ENCODE results near the gene CISD1. TPM values are rescaled to one million over a fixed set of nuclear protein-coding genes. Genes with fewer than 3 reads are reported as not detected.

Gene CISD1
- total and polyA plus RNA-seq, 9 of the 15 experiments (the other 6 are each of a cell fraction or from before 2014, with no cell fraction given), result 35.8 to 342 (median 118) TPM

DNA sequence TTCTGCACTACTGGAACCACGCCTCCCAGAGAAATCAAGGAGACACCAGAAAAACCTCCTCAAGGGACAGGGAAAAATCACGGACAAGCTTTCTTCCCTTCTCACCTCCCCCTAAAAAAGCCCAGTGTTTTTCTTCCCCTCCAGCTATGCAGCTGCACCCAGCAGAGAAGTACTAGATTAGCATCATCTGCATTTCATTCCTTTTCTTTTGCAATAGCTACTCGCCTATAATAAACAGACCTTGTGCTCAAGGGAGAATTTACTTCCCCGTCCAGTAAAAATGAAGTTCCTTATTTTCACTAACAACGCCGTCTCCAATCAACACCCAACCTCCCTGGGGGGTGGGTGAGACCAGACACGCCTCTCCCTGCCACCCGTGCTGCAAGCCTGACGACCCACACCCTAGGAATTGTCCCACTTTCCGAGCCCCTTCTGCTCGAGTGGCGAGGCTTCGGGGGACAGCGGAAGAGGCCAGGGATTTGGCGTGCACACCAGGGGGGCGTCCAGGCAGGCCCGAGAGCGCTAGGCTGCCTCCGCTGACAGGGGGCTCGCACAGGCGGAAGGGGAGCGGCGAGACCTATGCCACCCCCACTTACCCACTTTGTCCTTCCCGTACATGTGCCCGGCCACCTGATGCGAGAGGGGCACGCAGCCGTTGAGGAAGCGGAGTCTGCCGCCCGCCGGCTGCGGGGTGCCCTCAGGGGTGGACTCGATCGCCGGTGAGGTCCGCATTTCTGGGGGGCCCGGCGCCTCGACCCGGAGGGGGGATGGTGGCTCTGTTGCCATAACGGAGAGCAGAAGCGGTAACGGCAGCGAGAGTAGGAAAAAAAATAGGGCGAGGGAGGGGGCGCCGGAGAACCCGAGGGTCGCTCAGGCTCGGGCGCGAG is 1.9 kb upstream of the CISD1 start (continued):
- TF ChIP-seq, protein P1, sequence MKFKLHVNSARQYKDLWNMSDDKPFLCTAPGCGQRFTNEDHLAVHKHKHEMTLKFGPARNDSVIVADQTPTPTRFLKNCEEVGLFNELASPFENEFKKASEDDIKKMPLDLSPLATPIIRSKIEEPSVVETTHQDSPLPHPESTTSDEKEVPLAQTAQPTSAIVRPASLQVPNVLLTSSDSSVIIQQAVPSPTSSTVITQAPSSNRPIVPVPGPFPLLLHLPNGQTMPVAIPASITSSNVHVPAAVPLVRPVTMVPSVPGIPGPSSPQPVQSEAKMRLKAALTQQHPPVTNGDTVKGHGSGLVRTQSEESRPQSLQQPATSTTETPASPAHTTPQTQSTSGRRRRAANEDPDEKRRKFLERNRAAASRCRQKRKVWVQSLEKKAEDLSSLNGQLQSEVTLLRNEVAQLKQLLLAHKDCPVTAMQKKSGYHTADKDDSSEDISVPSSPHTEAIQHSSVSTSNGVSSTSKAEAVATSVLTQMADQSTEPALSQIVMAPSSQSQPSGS (CRISPR knock-in tag; IDR thresholded peaks at IDR 0.05), result no peak
- TF ChIP-seq, protein P2, sequence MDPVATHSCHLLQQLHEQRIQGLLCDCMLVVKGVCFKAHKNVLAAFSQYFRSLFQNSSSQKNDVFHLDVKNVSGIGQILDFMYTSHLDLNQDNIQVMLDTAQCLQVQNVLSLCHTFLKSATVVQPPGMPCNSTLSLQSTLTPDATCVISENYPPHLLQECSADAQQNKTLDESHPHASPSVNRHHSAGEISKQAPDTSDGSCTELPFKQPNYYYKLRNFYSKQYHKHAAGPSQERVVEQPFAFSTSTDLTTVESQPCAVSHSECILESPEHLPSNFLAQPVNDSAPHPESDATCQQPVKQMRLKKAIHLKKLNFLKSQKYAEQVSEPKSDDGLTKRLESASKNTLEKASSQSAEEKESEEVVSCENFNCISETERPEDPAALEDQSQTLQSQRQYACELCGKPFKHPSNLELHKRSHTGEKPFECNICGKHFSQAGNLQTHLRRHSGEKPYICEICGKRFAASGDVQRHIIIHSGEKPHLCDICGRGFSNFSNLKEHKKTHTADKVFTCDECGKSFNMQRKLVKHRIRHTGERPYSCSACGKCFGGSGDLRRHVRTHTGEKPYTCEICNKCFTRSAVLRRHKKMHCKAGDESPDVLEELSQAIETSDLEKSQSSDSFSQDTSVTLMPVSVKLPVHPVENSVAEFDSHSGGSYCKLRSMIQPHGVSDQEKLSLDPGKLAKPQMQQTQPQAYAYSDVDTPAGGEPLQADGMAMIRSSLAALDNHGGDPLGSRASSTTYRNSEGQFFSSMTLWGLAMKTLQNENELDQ (CRISPR knock-in tag; IDR thresholded peaks at IDR 0.05; ENCODE audit: borderline replicate concordance), result no peak
- no peak for TF ChIP-seq PYGO2 (tag; IDR thresholded peaks at IDR 0.05)
- no peak for TF ChIP-seq ZNF76 (CRISPR knock-in tag; IDR thresholded peaks at IDR 0.05; ENCODE audit: borderline replicate concordance)
- TF ChIP-seq GABPA (tag; conservative IDR thresholded peaks at IDR 0.05; ENCODE audit: low read depth), result no peak
- TF ChIP-seq SMAD1 (IDR thresholded peaks at IDR 0.05; ENCODE audit: low read depth, low read length, partially characterized antibody), result no peak
- TF ChIP-seq, protein P3, sequence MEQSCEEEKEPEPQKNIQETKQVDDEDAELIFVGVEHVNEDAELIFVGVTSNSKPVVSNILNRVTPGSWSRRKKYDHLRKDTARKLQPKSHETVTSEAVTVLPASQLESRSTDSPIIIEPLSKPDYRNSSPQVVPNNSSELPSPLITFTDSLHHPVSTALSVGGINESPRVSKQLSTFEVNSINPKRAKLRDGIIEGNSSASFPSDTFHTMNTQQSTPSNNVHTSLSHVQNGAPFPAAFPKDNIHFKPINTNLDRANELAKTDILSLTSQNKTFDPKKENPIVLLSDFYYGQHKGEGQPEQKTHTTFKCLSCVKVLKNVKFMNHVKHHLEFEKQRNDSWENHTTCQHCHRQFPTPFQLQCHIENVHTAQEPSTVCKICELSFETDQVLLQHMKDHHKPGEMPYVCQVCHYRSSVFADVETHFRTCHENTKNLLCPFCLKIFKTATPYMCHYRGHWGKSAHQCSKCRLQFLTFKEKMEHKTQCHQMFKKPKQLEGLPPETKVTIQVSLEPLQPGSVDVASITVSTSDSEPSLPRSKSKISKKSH (CRISPR knock-in tag; IDR thresholded peaks at IDR 0.05), result no peak
- no peak for TF ChIP-seq ZFPM2 (CRISPR knock-in tag; IDR thresholded peaks at IDR 0.05)
- TF ChIP-seq, protein P4, sequence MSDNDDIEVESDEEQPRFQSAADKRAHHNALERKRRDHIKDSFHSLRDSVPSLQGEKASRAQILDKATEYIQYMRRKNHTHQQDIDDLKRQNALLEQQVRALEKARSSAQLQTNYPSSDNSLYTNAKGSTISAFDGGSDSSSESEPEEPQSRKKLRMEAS (CRISPR knock-in tag; IDR thresholded peaks at IDR 0.05), result peak; percentile 78
- no peak for TF ChIP-seq CC2D1A (IDR thresholded peaks at IDR 0.05)
- peak; percentile 80 to 88 for TF ChIP-seq KDM1A (IDR thresholded peaks at IDR 0.05)
- TF ChIP-seq MTA1 (IDR thresholded peaks at IDR 0.05; ENCODE audit: borderline replicate concordance), result peak; percentile 12; the same call in 1 of the 2 replicates
- no peak for TF ChIP-seq ARID2 (IDR thresholded peaks at IDR 0.05)
- TF ChIP-seq HDAC1 (IDR thresholded peaks at IDR 0.05), result peak in 1 of 2 experiments; percentile 6; a peak in 1 of 4 replicates
- no peak for TF ChIP-seq ZNF324 (CRISPR knock-in tag; IDR thresholded peaks at IDR 0.05)
- TF ChIP-seq, protein P5, sequence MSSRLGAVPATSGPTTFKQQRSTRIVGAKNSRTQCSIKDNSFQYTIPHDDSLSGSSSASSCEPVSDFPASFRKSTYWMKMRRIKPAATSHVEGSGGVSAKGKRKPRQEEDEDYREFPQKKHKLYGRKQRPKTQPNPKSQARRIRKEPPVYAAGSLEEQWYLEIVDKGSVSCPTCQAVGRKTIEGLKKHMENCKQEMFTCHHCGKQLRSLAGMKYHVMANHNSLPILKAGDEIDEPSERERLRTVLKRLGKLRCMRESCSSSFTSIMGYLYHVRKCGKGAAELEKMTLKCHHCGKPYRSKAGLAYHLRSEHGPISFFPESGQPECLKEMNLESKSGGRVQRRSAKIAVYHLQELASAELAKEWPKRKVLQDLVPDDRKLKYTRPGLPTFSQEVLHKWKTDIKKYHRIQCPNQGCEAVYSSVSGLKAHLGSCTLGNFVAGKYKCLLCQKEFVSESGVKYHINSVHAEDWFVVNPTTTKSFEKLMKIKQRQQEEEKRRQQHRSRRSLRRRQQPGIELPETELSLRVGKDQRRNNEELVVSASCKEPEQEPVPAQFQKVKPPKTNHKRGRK (tag; IDR thresholded peaks at IDR 0.05), result no peak
- TF ChIP-seq FOXK2 (conservative IDR thresholded peaks at IDR 0.05 in 1 of 2, IDR thresholded peaks at IDR 0.05 in 1 of 2; ENCODE audit: low read depth in 2 of 2), result peak; percentile 19 to 69; a peak in 3 of 4 replicates
- TF ChIP-seq ZNF77 (CRISPR knock-in tag; IDR thresholded peaks at IDR 0.05), result no peak
- TF ChIP-seq ARNT (IDR thresholded peaks at IDR 0.05), result no peak
- no peak for TF ChIP-seq IFI16 (CRISPR knock-in tag; IDR thresholded peaks at IDR 0.05)
- no peak for TF ChIP-seq ZNF12 (CRISPR knock-in tag; IDR thresholded peaks at IDR 0.05)
- no peak for TF ChIP-seq BRD9 (IDR thresholded peaks at IDR 0.05; ENCODE audit: low read depth, partially characterized antibody)
